HG03196 (cell line): ENCODE data around the gene PGAP3.

ENCODE experiments used
- ATAC-seq: cut with Tn5 transposase; IDR thresholded peaks from one replicate; pipeline ENCODE4 v1.9.1; 2021; ENCODE audit not compliant: unreplicated experiment

The PGAP3 gene

DNA sequence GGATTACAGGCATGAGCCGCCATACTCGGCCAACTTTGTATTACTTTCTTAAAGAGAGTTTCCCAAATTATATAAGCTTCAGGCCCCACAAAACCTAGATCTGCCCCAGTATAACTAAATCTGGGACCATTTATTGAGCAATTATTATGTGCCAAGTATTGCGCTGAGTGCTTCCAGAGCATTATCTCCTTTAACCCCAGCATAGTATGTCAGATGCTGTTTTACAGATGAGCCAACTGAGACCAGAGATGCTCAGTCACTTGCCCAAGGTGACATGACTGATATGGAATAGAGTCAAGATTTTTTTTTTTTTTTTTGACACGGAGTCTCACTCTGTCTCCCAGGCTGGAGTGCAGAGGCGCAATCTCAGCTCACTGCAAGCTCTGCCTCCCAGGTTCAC lies 10.1 kb upstream of the PGAP3 start:
- ATAC-seq = no peak

DNA sequence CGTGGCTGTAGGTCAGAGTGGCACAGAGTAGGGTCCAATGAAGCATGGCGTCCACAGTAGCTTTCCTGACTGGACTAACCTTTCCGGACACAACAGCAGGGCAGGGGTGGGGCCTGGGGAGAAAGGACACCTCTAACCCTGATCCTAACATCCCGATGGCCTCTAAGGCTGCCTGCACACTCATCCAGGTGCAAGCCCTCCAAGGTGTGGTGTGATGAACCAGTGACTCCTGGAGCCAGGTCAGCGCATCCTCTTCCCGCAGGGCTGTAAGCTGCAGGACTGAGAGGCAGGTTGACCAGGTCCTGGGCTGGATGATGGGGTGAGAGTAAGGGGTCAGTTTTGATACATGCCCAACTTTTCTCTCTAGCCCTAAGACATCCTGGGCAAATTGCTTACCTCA lies 8.9 kb upstream of the PGAP3 start:
- no peak for ATAC-seq

- ATAC-seq = no peak
Observed at GRCh38 chr17:39695089-39695474, 7.2 kb upstream of the PGAP3 start.

DNA sequence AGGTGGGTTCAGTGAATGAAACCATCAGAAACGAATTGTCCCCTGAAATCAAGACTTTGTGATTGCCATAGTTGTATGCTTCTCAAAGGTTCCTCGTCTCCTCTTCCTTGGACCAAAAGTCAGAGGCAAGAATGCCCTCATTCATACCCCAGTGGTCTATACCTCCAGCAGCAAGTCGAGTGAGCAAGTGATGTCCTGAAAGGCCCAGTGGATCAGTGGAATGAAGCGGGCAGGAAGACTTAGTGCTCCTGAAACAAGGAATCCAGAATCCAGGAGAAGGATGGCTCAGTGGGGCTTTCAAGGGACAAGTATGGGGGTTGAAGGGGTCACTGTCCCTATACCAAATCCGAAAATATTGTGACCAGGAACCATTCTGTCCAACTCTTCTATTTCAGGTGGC lies 6.7 kb upstream of the PGAP3 start:
- no peak for ATAC-seq

DNA sequence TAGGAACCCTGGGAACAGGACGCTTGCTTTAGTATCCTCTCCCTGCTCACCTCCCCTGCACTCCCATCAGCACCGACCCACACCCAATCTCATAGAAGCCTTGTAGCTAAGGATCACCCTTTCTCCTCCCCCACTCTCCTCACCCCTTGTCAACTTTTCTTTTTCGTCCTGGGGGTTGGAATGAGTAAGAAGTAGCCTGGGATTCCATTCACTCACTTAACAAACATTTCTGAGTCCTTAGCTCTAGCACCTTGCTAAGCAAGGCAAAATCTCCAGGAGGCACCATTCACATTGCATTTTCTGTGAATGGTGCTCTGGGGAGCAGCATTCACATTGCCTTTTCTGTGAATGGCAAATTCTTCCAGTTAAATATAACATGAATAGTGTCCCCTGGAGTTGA lies 1.1 kb upstream of the PGAP3 start:
- no peak for ATAC-seq

DNA sequence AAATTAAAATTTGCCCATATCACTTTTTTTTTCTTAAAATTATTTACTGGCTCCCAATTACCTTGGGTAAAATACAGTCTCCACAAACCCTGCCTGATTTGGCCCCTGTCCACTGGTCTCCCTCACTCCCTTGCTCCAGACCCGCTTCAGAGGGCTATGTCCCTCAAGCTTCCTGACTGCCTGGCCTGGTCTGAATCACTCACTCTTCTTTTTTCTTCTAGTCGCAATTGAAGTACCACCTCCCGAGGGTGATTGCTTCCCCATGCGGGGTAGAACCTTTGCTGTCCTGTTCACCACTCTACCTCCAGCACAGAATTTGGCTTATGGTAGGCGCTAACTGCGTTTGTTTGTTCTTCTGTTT lies 598 bp upstream of the PGAP3 start:
- ATAC-seq = no peak

GRCh38 chr17:39687101-39687545 lies 734 bp downstream of the PGAP3 start:
- no peak for ATAC-seq

DNA sequence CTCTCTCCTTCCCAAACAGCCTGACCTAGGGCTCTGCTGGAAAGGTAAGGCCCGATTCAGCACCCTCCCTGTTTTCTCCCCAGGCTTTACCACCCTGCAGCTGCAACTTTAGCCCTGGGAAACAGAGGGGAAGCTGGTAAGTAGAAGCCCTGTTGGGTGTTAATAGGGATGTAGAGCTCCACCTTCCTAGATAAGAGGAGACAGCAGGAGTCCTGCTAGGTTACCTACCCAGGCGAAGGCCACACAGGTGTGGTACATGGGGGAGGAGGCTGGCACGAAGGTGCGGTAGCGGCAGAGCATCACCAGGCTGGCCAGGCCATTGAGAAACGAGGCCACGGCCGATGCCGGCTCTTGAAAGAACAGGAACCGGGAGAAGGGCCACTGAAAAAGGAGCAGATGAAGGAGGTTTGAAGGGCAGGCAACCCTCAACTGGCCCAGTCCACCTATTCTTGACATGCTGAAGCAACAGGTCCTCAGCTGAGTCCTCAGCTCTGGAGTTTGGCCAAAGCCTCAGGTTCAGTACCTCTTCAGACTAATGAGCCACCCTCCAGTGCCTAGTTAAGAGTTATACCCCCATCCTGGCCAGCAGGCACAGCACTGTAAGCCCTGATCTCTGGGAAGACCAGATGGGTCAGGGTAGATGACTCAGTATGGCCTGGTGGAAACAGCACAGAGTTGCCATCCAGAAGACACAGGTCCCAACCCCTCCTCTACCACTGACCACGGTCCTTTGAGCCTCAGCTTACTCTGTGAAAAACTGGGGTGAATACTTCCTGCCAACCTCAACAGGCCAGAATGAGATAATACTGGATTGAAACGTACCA lies 3.3 kb downstream of the PGAP3 start:
- ATAC-seq = no peak

GRCh38 chr17:39683295-39683939 lies 4.4 kb downstream of the PGAP3 start:
- ATAC-seq = no peak

- ATAC-seq = no peak
Observed at GRCh38 chr17:39679521-39680192, 8.2 kb downstream of the PGAP3 start.

DNA sequence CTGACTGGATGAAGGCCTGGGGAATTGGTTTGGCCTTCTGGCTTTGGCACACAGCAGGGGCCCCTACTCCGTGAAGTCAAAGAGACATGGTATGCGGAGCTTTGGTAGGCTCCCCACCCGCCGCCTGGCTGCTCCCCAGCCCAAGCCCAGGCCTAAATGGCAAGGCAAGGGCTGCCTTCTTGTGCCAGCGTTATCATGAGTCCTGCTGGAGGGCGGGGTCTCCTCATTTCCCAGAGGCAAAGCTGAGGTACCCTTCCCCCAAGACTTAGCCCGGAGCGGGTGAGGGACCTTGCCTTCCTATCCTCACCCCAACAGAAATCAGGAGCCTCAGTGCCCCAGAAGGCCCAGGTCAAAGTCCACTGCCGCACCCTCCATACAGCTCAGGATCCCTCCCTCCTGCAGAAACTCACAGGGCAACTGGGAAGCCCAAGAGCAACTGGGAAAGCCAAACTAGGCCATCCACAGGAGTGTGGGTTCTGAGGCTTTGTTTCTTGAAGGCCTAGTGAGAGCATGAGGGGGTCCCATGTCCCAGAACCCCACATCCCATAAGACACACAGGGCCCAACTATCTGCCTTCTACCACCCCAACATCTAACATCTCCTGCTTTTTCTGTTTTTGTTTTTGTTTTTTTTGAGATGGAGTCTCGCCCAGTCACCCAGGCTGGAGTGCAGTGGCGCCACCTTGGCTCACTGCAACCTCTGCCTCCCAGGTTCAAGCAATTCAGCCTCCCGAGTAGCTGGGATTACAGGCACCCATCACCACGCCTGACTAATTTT lies 9.3 kb downstream of the PGAP3 start:
- ATAC-seq = no peak

DNA sequence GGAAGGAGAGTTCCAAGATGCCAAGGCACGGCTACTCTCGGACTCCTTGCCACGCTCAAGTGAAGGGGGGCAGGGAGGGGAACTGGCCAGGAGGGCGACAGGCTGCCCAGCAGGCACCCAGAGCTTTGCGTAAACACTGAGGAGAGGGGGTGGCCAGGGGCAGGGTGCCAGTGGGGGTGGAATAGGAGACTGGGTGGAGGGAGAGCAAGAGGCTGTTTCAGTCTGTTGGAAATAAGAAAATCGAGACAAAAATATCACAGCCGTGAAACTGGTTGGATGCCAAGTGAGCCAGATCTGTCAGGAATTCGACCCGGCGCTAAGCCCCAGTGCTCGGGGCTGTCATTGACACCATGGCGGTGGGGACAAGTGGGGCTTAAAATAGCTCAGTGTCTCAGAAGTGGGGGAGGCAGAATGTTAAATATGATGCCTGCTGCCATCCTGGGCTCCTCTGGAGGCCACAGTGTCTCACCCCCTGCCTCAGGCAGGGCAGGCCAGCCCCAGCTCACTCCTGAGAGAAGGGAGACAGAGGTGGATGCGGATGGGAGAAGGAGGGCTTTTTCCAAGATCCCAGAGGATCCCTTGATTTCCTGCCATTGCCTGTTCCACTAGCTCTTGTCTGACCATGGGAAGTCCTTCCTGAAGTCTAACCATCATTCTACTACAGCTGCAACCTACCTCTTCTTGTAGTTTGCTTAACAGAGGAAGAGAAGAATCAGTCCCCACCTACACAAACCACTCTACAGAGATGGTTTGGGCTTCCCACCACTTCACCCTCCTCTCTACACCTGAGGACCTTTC lies 10.1 kb downstream of the PGAP3 start:
- no peak for ATAC-seq

GRCh38 chr17:39677072-39677471 lies 10.8 kb downstream of the PGAP3 start:
- ATAC-seq = no peak

DNA sequence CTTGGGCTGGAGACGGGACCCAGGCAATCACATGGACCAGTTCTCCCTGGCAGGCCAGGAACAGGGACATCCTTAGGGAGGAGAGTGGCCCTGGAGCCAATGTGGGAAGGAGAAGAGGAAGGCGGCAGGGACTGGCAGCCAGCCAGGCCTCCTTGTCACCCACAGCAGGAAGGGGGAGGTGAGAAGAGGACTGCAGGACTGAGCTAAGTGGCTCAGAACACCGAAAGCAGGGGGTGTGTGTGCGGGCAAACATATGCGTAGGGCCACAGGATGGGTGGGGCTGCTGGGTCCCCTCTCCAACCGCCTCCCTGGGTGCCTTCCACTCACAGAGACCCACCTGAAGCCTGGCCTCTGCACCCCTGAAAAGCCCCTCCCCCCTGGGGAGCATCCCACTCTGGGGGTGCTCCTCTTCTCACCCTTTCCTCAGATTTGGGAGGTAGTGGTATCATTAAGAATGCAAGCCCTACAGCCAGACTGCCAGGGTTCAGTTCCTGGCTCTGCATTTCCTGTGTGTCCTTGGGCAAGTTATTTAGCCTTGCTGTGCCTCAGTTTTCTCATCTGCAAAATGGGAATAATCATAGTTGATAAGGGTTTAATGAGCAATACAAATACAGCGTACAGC lies 11.5 kb downstream of the PGAP3 start:
- peak; percentile 42 for ATAC-seq

GRCh38 chr17:39675390-39676082 lies 12.3 kb downstream of the PGAP3 start:
- no peak for ATAC-seq

DNA sequence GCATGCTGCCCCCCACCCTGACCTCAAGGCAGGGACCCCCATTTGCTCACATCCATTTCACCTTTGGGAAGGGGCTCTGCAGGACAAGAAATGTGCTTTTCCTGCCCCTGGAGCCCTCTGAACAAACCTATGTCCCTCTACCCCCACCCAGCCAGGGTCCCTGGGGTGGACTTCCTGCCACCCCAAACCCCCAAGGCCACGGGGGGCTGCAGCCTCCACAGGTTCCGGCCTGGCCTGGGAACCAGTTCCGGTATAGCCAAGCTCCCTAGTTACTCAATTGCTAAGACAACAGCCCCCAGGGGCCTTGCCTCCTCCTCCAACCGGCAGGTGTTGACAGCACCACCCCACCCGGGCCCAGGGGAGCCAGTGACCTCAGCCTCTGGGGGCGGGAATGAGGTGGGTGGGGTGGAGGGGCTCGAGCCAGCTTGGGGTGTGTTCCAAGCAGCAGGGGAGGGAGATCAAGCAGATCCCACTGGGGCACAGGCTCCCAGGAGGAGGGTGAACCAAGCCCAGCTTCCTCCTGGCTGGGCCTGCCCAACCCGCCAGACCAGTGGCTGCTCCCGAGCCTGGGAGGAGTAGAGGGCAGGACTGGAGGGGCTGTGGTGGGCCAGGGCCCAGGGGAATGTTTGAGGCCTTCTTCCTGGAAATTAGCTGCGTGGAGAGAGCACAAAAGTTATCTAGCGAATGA lies 13.0 kb downstream of the PGAP3 start:
- ATAC-seq = no peak

DNA sequence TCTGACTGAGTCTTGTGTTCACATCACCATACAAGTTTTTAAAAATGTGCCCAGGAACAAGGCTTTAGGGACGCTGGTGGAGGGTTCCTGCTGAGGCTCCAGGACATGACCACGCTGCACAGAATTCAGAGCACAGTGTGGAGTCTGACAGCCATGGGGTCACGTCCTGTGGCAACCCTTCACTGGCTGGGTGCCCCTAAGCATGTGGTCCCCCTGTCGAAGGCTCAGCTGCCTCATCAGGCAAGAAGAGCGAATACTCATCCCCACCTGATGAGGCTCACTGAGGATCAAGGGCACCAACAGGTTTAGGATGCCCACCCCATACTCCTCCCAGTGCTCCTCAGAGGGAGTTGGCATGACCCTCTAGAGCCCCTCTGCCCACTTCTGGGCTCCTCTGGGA lies 13.7 kb downstream of the PGAP3 start:
- no peak for ATAC-seq

GRCh38 chr17:39673335-39674081 lies 14.3 kb downstream of the PGAP3 start:
- ATAC-seq = no peak
